Loucy (cell line): ENCODE data around the gene ACER3.

ENCODE experiments used
- CTCF ChIP-seq: fragments of 200-600 bp; sonication (generic); conservative IDR thresholded peaks from 2 replicates; pipeline ENCODE4 v1.5.1; 2014; ENCODE audit warnings: mild to moderate bottlenecking, antibody characterized with exemption, low read length
- EZH2phosphoT487 ChIP-seq: fragments of 200-600 bp; IDR thresholded peaks from 2 replicates; pipeline ENCODE4 v1.6.1; 2018; ENCODE audit warnings: antibody characterized with exemption, mild to moderate bottlenecking, moderate library complexity, borderline replicate concordance

GRCh38 chr11:76962583-76963416 lies 102.1 kb downstream of the ACER3 start:
- TF ChIP-seq CTCF (no peak), EZH2phosphoT487 (no peak)
